Panc1 (cell line): ENCODE measurements around the gene FIGLA. TPM values are rescaled to one million over a fixed set of nuclear protein-coding genes. Genes with fewer than 3 reads are reported as not detected.

Experiments
- ATAC-seq: fragments of 200-7000 bp; cut with Tn5 transposase; 2 replicates; pipeline ENCODE4 v1.9.1; 2020; ENCODE audit warnings: mild to moderate bottlenecking, moderate library complexity
- BruUV-seq: library from RNA; stranded (reverse); fragments of 400-500 nt; replicated peaks from 2 replicates; lab custom pipeline; 2021; lab: Mats Ljungman, UMichigan
- CTCF ChIA-PET: fragments of 300-600 bp; sonication (Branson Sonifier 250); formaldehyde crosslinking; loops from one replicate; lab custom pipeline; 2022; ENCODE audit warnings: antibody characterized with exemption; lab: Charles Lee
- POLR2A ChIA-PET: fragments of 300-600 bp; sonication (Branson Sonifier 250); formaldehyde crosslinking; loops from one replicate; lab custom pipeline; 2022; ENCODE audit warnings: antibody characterized with exemption; lab: Charles Lee
- DNase-seq: peaks from one replicate; pipeline ENCODE4 v3.0.0-alpha.2; 2010; ENCODE audit warnings: low read depth, low spot score
- H3K27ac ChIP-seq: 2 replicates; pipeline ENCODE4 v1.5.1; 2011; ENCODE audit warnings: mild to moderate bottlenecking, low read length, inconsistent platforms
- H3K27me3 ChIP-seq: fragments of 200-500 bp; sonication (Bioruptor generic); 2 replicates; pipeline ENCODE4 v1.6.0; 2014; ENCODE audit warnings: low read length, inconsistent platforms; ENCODE audit not compliant: control insufficient read depth, insufficient read depth
- H3K36me3 ChIP-seq: fragments of 200-500 bp; sonication (Bioruptor generic); 2 replicates; pipeline ENCODE4 v1.5.1; 2014; ENCODE audit warnings: inconsistent platforms, mild to moderate bottlenecking, low read length, moderate library complexity; ENCODE audit not compliant: control insufficient read depth, insufficient read depth
- H3K4me1 ChIP-seq: 2 replicates; pipeline ENCODE4 v1.5.1; 2011; ENCODE audit warnings: inconsistent platforms, mild to moderate bottlenecking, low read length, moderate library complexity; ENCODE audit not compliant: control insufficient read depth, insufficient read depth
- H3K4me3 ChIP-seq, 2 experiments: 2 replicates each; pipeline ENCODE4 v1.5.1; 2011 to 2012; ENCODE audit warnings: low read depth in 2 of 2, low read length in 2 of 2, mild to moderate bottlenecking in 2 of 2, inconsistent platforms in 1 of 2, moderate library complexity in 1 of 2
- H3K9me3 ChIP-seq: fragments of 200-500 bp; sonication (Bioruptor generic); 2 replicates; pipeline ENCODE4 v1.5.1; 2014; ENCODE audit warnings: low read depth, mild to moderate bottlenecking, inconsistent platforms, low read length, moderate library complexity; ENCODE audit not compliant: control insufficient read depth, insufficient read depth
- CTCF ChIP-seq: fragments of 450-650 bp; IDR thresholded peaks from 2 replicates; pipeline ENCODE4 v1.5.1; 2017; ENCODE audit warnings: mild to moderate bottlenecking
- POLR2AphosphoS5 ChIP-seq: IDR thresholded peaks from 2 replicates; pipeline ENCODE4 v1.6.1; 2012; ENCODE audit warnings: mild to moderate bottlenecking, low read depth, low read length, moderate library complexity
- SIN3A ChIP-seq: IDR thresholded peaks from 2 replicates; pipeline ENCODE4 v1.6.1; 2012; ENCODE audit warnings: low read depth, mild to moderate bottlenecking, low read length, moderate library complexity, borderline replicate concordance; ENCODE audit not compliant: insufficient read depth
- TCF7L2 ChIP-seq: IDR thresholded peaks from 2 replicates; pipeline ENCODE4 v1.6.1; 2011; ENCODE audit warnings: mild to moderate bottlenecking, low read depth, low read length, inconsistent platforms
- in situ Hi-C: cut with HindIII; loops from 2 replicates; pipeline ENCODE4 v1.10.0; 2016; ENCODE audit warnings: low sequenced_read_pairs, low pct_unique_long_range_greater_than_20kb
- intact Hi-C: fragments of 100-400 bp; cut with micrococcal nuclease; formaldehyde crosslinking; loops from one replicate; pipeline ENCODE4 v1.10.0; 2022; ENCODE audit not compliant: unreplicated experiment
- total RNA-seq: library from RNA; stranded (reverse); gene quantifications from one replicate; pipeline ENCODE4 v1.2.1, GENCODE V29; 2021; ENCODE audit not compliant: unreplicated experiment
- TF ChIP-seq, protein P1 (sequence below), 2 experiments: IDR thresholded peaks; 2 replicates each; pipeline ENCODE4 v1.6.1; 2011 to 2012; ENCODE audit warnings: low read depth in 2 of 2, control low read depth in 1 of 2, low read length in 1 of 2, mild to moderate bottlenecking in 1 of 2, moderate library complexity in 1 of 2; ENCODE audit not compliant: insufficient read depth in 1 of 2

Gene FIGLA
- total RNA-seq, 1 experiment from 2014 or later, result not detected

GRCh38 chr2:70757360-70757759, 33.1 kb downstream of the FIGLA start:
- POLR2A ChIA-PET, result no interaction called here
- intact Hi-C loops (no loop called here), in situ Hi-C loops (no loop called here)
- no peak for ATAC-seq
- Histone ChIP-seq H3K27ac (no peak overlapping the region), H3K4me3 (no peak overlapping the region), H3K36me3 (no peaks in the 10 kb centered on the region), H3K27me3 (peaks cover 8% of the 10 kb centered on the region), H3K9me3 (no peaks in the 10 kb centered on the region), H3K4me1 (no peaks in the 10 kb centered on the region)
- DNase-seq, result no peak
- CTCF ChIA-PET, result no interaction called here
- TF ChIP-seq SIN3A (no peak), TCF7L2 (no peak), POLR2AphosphoS5 (no peak), CTCF (no peak)
- TF ChIP-seq, protein P1, sequence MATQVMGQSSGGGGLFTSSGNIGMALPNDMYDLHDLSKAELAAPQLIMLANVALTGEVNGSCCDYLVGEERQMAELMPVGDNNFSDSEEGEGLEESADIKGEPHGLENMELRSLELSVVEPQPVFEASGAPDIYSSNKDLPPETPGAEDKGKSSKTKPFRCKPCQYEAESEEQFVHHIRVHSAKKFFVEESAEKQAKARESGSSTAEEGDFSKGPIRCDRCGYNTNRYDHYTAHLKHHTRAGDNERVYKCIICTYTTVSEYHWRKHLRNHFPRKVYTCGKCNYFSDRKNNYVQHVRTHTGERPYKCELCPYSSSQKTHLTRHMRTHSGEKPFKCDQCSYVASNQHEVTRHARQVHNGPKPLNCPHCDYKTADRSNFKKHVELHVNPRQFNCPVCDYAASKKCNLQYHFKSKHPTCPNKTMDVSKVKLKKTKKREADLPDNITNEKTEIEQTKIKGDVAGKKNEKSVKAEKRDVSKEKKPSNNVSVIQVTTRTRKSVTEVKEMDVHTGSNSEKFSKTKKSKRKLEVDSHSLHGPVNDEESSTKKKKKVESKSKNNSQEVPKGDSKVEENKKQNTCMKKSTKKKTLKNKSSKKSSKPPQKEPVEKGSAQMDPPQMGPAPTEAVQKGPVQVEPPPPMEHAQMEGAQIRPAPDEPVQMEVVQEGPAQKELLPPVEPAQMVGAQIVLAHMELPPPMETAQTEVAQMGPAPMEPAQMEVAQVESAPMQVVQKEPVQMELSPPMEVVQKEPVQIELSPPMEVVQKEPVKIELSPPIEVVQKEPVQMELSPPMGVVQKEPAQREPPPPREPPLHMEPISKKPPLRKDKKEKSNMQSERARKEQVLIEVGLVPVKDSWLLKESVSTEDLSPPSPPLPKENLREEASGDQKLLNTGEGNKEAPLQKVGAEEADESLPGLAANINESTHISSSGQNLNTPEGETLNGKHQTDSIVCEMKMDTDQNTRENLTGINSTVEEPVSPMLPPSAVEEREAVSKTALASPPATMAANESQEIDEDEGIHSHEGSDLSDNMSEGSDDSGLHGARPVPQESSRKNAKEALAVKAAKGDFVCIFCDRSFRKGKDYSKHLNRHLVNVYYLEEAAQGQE (IDR thresholded peaks at IDR 0.05; ENCODE audit: insufficient read depth in 1 of 2, low read depth in 2 of 2, low read length in 1 of 2), result no peak
- BruUV-seq, result no TSS peak

DNA sequence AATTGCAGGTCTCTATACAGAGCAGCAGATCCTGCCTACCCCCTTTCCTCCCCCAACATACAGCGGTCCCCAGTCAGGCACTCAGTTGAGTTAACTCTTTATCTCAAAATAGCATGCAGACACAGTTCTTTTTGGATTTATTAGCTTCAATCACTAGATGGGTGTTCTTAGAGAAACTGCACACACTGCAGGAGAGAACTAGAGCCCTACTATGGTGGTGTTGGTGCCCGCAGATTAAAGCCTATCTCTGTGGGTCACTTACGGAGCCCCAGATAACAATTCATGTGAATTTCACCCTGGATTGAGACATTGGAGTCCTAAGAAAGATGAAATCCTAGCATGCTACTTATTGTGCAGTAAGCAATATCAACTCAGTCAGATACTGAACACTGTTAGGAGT, 34.3 kb downstream of the FIGLA start:
- Histone ChIP-seq H3K27ac (no peak overlapping the region), H3K9me3 (no peaks in the 10 kb centered on the region), H3K27me3 (peaks cover 17% of the 10 kb centered on the region), H3K4me1 (no peaks in the 10 kb centered on the region), H3K4me3 (no peak overlapping the region), H3K36me3 (no peaks in the 10 kb centered on the region)
- TF ChIP-seq TCF7L2, result no peak
- TF ChIP-seq SIN3A, result no peak
- TF ChIP-seq POLR2AphosphoS5, result no peak
- TF ChIP-seq CTCF, result no peak
- TF ChIP-seq, protein P1 (IDR thresholded peaks at IDR 0.05; ENCODE audit: insufficient read depth in 1 of 2, low read depth in 2 of 2, low read length in 1 of 2), result no peak
- ChIA-PET CTCF (no interaction called here), POLR2A (no interaction called here)
- intact Hi-C loops (no loop called here), in situ Hi-C loops (no loop called here)
- no TSS peak for BruUV-seq
- no peak for ATAC-seq
- no peak for DNase-seq
